Stimulated activated CD8-positive, alpha-beta memory T cell treated with anti-CD3 and anti-CD28 coated beads, Interleukin-4, amount 100 ng/mL, for 1 hour (primary cell): ENCODE measurements around the gene SLC25A34.
A peak's percentile ranks its signal among the peaks of the same experiment; 100 is the strongest.

ENCODE experiments used
- DNase-seq, 2 donors: peaks; one replicate each; pipeline ENCODE4 v3.0.0-alpha.2; 2020; ENCODE audit warnings: low read depth in 2 of 2, low spot score in 1 of 2

Gene SLC25A34

DNA sequence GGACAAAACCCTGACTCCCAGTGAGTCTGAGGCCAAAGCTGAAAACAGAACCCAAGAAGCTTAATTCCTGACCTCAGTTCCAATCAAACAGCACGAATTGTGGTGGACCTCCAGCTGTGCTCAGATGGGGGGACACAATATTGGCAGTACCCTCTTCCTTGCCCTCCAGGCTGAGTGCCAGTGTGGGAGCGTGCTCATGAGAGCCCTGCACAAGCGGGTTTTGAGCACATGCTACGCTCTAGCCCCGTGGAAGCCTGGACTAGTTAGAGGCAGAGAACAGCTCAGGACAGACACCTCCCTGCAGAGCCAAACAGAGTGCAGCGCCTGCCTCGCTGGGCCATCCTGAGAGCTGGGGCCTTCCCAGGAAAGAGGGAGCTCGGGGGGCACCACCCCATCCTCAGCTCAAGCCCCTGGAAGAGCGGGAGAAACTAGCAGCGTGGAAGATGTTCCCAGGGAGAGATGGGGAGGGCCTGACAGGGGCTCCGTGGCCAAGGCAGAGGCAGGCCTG is 2.8 kb upstream of the SLC25A34 start:
- DNase-seq: no peak

DNA sequence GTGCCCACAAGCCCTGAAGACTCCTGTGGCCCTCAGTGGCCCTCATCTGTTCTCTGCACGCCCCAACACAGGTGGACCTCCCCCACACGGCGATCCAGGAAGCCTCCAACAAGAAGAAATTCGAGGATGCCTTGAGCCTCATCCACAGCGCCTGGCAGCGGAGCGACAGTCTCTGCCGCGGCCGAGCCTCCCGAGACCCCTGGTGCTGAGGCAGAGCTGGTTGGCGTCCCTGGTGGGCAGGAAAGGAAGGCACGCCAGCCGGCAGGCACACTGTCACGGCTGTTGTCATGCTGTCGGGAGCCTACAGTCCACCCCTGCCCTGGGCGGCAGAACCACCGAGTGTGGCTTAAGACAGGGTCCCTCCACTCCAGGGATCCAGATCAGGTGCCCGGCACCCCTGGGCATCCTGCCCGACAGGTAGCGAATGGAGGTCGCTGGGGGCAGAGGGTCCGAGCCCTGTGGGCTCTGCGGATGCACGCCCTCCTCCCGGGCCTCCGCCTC is 2.3 kb upstream of the SLC25A34 start:
- DNase-seq: no peak

DNA sequence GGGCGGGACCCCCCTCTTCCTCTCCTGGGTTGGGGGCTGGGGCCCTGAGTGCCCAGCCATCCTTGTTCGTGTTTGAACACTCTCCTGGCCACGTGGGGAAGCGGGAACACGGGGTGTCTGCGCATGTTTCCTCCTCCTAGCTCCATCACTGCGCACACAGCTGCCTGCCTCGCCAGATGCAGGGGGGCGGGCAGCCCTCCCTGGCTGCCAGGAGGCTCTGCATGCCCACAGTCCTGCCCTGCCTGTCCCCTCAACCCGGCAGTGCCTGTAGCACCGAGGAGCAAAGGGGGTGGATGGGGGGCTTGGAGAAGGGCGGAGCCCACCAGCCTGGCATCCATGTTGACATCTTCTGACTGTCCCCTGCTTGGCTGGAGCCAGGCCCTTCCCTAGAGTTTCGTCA is 1.8 kb upstream of the SLC25A34 start:
- DNase-seq: no peak

DNA sequence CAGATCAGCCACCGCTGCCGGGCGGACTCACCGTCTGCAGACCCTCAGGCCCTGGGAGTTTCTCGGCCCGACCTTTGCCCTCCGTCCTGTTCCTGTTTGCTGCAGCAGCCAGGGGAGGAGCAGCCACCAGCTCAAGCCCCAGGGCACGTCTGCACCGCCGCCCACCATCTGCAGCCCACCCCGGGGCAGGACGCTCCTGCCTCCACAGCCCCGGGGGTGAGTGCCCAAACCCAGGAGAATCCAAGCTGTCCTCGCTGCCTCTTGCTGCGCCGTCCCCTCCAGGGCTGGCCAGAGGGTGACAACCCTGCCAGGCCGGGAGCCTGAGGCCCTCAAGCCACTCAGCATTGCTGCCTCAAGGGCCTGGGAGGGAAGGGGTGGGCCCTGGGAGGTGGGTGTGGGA is 1.2 kb upstream of the SLC25A34 start:
- DNase-seq: no peak

- no peak for DNase-seq
Observed at GRCh38 chr1:15735304-15736037, 587 bp upstream of the SLC25A34 start.

DNA sequence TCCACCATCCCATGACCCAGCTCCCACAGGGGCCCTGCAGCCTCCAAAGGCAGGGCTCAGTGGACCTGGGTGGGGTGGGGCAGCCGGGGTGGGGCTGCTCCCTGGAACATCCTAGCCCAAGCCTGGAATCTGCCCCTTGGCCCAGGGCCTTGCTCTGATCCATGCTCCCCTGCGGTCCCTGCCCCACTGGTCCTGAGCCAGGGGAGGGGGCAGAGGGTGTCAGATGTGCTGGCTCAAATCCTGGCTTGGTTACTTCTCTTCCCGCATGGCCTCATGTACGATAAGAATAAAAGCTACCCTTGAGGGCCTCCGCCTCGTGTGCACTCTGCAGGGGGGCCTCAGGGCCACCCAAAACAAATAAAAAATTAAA is 819 bp downstream of the SLC25A34 start:
- no peak for DNase-seq

DNA sequence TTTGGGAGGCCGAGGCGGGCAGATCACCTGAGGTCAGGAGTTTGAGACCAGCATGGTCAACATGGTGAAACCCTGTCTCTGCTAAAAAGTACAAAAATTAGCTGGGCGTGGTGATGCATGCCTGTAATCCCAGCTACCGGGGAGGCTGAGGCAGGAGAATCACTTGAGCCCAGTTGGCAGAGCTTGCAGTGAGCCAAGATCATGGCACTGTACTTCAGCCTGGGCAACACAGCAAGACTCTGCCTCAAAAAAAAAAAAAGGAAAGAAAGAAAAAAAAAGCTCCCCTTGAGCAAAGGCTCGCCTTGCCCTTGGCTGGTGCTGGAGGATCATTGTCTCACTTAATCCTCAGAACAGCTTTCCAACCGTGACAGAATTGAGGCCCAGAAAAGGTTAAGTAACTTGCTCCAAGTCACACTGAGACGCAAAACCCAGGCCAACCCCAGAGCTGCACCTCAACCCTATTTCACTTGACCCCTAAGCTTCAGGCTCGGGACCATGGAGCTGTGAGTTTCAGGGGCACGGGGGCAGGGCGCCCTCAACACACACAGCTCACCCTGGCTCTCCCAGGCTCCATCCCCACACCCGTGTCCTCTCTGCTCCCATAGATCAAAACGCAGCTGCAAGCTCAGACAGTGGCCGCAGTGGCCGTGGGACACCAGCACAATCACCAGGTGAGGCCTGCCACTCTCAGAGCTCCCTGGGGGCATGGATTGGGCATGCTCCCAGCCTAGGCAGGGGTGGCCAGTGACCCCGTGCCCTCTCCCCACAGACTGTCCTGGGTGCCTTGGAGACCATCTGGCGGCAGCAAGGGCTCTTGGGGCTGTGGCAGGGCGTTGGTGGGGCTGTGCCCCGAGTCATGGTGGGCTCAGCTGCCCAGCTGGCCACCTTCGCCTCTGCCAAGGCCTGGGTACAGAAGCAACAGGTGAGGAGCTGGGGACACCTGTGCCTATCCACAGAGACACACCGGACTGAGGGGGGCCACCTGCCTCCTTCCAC is 1.6 kb downstream of the SLC25A34 start:
- no peak for DNase-seq

DNA sequence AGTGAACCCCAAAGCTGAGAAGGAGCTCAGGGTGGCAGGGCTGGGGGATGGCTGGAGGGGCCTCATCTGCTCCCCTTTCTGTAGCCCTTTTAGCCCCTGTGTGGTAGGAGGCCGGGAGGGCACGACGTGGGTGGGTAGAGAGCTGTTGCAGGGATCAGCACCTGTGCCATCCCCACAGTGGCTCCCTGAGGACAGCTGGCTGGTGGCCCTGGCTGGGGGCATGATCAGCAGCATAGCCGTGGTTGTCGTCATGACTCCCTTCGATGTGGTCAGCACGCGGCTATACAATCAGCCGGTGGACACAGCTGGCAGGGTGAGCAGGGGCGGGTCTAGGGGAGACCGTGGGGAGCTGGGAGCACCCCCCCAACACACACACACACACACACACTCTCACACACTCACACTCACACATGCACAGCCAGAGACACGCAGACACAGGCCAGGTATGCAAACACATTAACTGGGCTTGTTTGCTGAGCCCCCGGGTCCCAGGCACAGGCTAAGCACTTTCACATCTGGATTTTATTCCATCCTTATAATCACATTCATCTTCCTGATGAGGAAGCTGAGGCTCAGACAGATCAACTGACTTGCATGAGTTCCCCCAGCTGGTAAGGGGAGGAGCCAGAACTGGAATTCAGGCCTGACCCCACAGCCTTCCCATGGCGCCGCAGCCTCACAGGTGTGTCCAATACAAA is 2.5 kb downstream of the SLC25A34 start:
- no peak for DNase-seq

DNA sequence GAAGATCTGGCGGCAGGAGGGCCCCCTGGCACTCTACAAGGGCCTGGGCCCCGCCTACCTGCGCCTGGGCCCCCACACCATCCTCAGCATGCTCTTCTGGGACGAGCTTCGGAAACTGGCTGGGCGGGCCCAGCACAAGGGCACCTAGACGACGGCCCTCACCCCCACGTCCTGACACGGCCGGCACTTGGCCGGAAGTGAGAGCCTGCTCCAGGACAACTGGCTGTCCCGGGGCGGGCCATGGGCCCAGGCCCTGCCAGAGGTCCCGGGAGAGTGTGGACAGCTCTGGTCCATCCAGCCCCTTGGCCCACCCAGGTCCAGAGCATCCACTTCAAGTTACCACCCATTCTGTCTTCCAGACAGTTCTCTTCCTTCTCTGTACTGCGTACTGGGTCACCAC is 3.2 kb downstream of the SLC25A34 start:
- no peak for DNase-seq

GRCh38 chr1:15739745-15740144 is 3.7 kb downstream of the SLC25A34 start:
- DNase-seq: no peak

- DNase-seq: peak; percentile 11 to 32
Observed at GRCh38 chr1:15740924-15741850, 5.1 kb downstream of the SLC25A34 start.

GRCh38 chr1:15742339-15742801 is 6.3 kb downstream of the SLC25A34 start, which contains the start of gene TMEM82:
Gene TMEM82, plus strand, starts transcription at chr1:15742499. Its CDS starts 61 bp downstream, at chr1:15742560.
- no peak for DNase-seq

- DNase-seq: no peak
Observed at GRCh38 chr1:15744122-15744679, 8.1 kb downstream of the SLC25A34 start.

GRCh38 chr1:15747378-15747777 is 11.3 kb downstream of the SLC25A34 start:
- no peak for DNase-seq

- DNase-seq: no peak
Observed at GRCh38 chr1:15748264-15748663, 12.2 kb downstream of the SLC25A34 start.

DNA sequence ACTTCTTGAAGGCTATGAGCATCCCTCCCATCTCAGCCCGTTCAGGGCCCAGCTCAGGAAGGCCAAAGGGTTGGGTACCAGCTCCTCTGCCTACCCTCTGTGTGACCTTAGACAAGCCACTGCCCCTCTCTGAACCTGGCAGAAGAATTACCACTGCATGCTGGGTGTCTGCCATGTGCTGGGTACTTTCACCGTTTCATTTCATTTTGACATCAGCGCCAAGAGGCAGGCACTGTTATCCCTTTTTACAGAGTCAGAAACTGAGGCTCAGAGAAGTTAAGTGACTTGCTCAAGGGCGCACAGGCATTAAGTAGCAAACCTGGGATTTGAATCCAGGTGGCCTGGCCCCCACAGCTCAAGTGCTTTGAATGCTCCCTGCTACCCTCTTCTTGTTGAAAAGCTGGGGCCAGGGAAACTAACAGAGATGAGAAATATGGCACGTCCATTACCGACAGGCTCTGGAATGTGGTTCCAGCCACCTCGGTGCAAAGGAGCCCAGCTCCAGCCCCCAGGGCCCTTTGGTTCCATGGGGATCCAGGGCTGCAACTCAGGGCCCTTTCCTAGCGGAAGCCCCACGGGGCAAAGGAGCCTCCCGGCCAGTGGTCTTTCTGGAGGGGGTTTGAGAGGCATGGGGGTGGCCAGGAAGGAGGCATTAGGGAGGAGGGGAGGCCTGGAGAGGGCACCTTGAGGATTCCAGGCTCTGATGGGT is 12.8 kb downstream of the SLC25A34 start:
- DNase-seq: no peak

DNA sequence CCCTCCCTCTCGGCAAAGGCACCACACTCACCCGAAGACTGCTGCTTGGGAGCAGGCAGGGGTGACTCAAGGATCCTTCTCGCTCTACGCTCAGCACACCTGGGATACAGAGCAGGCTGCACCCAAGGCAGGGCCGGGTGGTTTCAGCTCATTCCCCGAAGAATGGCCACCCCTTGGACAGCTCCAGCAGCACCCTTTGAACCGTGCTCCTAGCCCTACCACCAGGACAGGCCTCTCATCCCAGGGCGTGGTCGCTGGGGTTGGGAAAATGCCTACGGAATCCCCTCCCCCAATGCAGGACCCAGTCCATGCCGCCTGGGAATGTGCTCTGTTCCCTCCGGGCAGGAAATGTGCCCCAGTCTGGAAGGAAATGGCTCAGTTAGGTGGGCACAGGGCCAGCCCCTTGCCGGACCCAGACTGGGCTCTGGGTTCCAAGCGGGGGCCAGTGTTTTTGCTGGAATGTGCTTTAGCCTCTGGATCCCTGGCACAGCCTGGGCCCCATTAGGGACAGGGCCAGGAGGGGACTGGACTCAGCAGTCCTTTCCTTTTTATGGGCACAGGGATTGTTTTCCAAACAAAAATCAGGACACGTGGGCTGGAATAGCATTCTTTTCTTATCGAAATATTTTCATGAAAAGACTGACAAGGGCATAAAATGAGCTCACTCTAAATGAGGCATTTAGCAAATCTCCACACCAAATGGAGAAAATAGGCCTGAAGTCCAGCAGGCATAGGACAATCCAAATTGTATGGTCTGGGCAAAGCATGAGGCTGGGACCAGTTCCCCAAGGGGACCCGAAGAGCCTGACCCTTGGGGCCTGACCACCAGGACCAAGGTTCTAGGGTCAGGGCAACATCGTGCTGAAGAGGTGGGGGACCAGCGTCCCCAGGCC is 13.6 kb downstream of the SLC25A34 start:
- DNase-seq: no peak

DNA sequence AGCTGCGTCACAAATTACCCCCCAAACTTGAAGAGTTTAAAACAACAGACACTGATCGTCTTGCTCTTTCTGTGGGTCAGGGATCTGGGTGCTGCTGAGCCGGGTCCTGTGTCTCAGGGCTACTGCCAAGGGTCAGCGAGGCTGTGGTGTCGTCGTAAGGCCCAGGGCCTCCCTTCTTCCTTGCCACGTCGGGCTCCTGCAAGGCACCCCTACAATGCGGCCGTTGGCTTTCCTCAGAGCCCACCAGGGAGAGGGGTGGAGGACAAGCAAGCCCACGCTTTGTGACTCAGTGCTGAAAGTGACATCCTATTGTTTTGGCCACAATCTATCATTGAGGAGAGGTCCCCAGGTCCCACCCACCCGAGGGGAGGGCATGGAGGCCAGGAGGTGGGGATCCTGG is 14.9 kb downstream of the SLC25A34 start:
- no peak for DNase-seq
